ENCODE data around the gene RRP12.
"Not testable (repeated sequence)": the region's sequence is repeated elsewhere in the genome, so short reads cannot be mapped to it uniquely, and the experiment has no call there.

The RRP12 gene

GRCh38 chr10:97407211-97407951 is 6.2 kb upstream of the RRP12 start:
- H3K4me3 ChIP-seq (ENCODE audit: low read depth, low read length) = peak overlapping the region; percentile 56
- no peaks in the 10 kb centered on the region for H3K36me3 ChIP-seq (ENCODE audit: control insufficient read depth, insufficient read depth, low read length)
- H3K9ac ChIP-seq (ENCODE audit: low read depth, low read length) = no peak overlapping the region
- H3K9me3 ChIP-seq (ENCODE audit: control insufficient read depth, insufficient read depth, low read length) = no peaks in the 10 kb centered on the region
- H3K27me3 ChIP-seq (ENCODE audit: control insufficient read depth, insufficient read depth, low read length) = no peaks in the 10 kb centered on the region
- H3K27ac ChIP-seq (ENCODE audit: low read depth, low read length) = peak overlapping the region; percentile 26
- H3K4me1 ChIP-seq (ENCODE audit: control insufficient read depth, insufficient read depth, low read length) = no peaks in the 10 kb centered on the region

- H3K27me3 ChIP-seq (ENCODE audit: control insufficient read depth, insufficient read depth, low read length); H3K36me3 ChIP-seq (ENCODE audit: control insufficient read depth, insufficient read depth, low read length); H3K4me3 ChIP-seq (ENCODE audit: low read depth, low read length); H3K9me3 ChIP-seq (ENCODE audit: control insufficient read depth, insufficient read depth, low read length); H3K27ac ChIP-seq (ENCODE audit: low read depth, low read length); H3K9ac ChIP-seq (ENCODE audit: low read depth, low read length); H3K4me1 ChIP-seq (ENCODE audit: control insufficient read depth, insufficient read depth, low read length): not testable (repeated sequence)
Observed at GRCh38 chr10:97406483-97406882, 5.3 kb upstream of the RRP12 start.

- Histone ChIP-seq H3K4me3 (ENCODE audit: low read depth, low read length) (no peak overlapping the region), H3K36me3 (ENCODE audit: control insufficient read depth, insufficient read depth, low read length) (no peaks in the 10 kb centered on the region), H3K27ac (ENCODE audit: low read depth, low read length) (no peak overlapping the region), H3K4me1 (ENCODE audit: control insufficient read depth, insufficient read depth, low read length) (no peaks in the 10 kb centered on the region), H3K9me3 (ENCODE audit: control insufficient read depth, insufficient read depth, low read length) (no peaks in the 10 kb centered on the region), H3K9ac (ENCODE audit: low read depth, low read length) (no peak overlapping the region), H3K27me3 (ENCODE audit: control insufficient read depth, insufficient read depth, low read length) (no peaks in the 10 kb centered on the region)
Observed at GRCh38 chr10:97406064-97406463, 4.9 kb upstream of the RRP12 start.

- Histone ChIP-seq H3K4me1 (ENCODE audit: control insufficient read depth, insufficient read depth, low read length) (peaks cover 7% of the 10 kb centered on the region), H3K27ac (ENCODE audit: low read depth, low read length) (no peak overlapping the region), H3K4me3 (ENCODE audit: low read depth, low read length) (no peak overlapping the region), H3K27me3 (ENCODE audit: control insufficient read depth, insufficient read depth, low read length) (no peaks in the 10 kb centered on the region), H3K36me3 (ENCODE audit: control insufficient read depth, insufficient read depth, low read length) (peaks cover 10% of the 10 kb centered on the region; the same call in 1 of the 2 replicates), H3K9me3 (ENCODE audit: control insufficient read depth, insufficient read depth, low read length) (no peaks in the 10 kb centered on the region), H3K9ac (ENCODE audit: low read depth, low read length) (no peak overlapping the region)
Observed at GRCh38 chr10:97404044-97404443, 2.9 kb upstream of the RRP12 start.

GRCh38 chr10:97401455-97401919 is 347 bp upstream of the RRP12 start:
- Histone ChIP-seq H3K27ac (ENCODE audit: low read depth, low read length) (peak overlapping the region; percentile 79), H3K36me3 (ENCODE audit: control insufficient read depth, insufficient read depth, low read length) (peaks cover 29% of the 10 kb centered on the region), H3K9me3 (ENCODE audit: control insufficient read depth, insufficient read depth, low read length) (no peaks in the 10 kb centered on the region), H3K27me3 (ENCODE audit: control insufficient read depth, insufficient read depth, low read length) (no peaks in the 10 kb centered on the region), H3K4me1 (ENCODE audit: control insufficient read depth, insufficient read depth, low read length) (peaks cover 7% of the 10 kb centered on the region), H3K9ac (ENCODE audit: low read depth, low read length) (no peak overlapping the region), H3K4me3 (ENCODE audit: low read depth, low read length) (peak overlapping the region; percentile 90)

- Histone ChIP-seq H3K27me3 (ENCODE audit: control insufficient read depth, insufficient read depth, low read length) (no peaks in the 10 kb centered on the region), H3K9ac (ENCODE audit: low read depth, low read length) (0 out of 2 replicates have a peak overlapping the region, but pooled peaks have one; percentile 65), H3K36me3 (ENCODE audit: control insufficient read depth, insufficient read depth, low read length) (peaks cover 44% of the 10 kb centered on the region), H3K27ac (ENCODE audit: low read depth, low read length) (peak overlapping the region; percentile 79), H3K9me3 (ENCODE audit: control insufficient read depth, insufficient read depth, low read length) (no peaks in the 10 kb centered on the region), H3K4me1 (ENCODE audit: control insufficient read depth, insufficient read depth, low read length) (peaks cover 7% of the 10 kb centered on the region), H3K4me3 (ENCODE audit: low read depth, low read length) (peak overlapping the region; percentile 90)
Observed at GRCh38 chr10:97399843-97400545, 1.1 kb downstream of the RRP12 start.

- Histone ChIP-seq H3K4me1 (ENCODE audit: control insufficient read depth, insufficient read depth, low read length) (peaks cover 7% of the 10 kb centered on the region), H3K36me3 (ENCODE audit: control insufficient read depth, insufficient read depth, low read length) (peaks cover 76% of the 10 kb centered on the region), H3K27ac (ENCODE audit: low read depth, low read length) (no peak overlapping the region), H3K27me3 (ENCODE audit: control insufficient read depth, insufficient read depth, low read length) (no peaks in the 10 kb centered on the region), H3K4me3 (ENCODE audit: low read depth, low read length) (no peak overlapping the region), H3K9ac (ENCODE audit: low read depth, low read length) (no peak overlapping the region), H3K9me3 (ENCODE audit: control insufficient read depth, insufficient read depth, low read length) (no peaks in the 10 kb centered on the region)
Observed at GRCh38 chr10:97396056-97396455, 5.1 kb downstream of the RRP12 start.

- H3K4me1 ChIP-seq (ENCODE audit: control insufficient read depth, insufficient read depth, low read length) = no peaks in the 10 kb centered on the region
- H3K36me3 ChIP-seq (ENCODE audit: control insufficient read depth, insufficient read depth, low read length) = peaks cover 87% of the 10 kb centered on the region
- no peak overlapping the region for H3K9ac ChIP-seq (ENCODE audit: low read depth, low read length)
- no peak overlapping the region for H3K27ac ChIP-seq (ENCODE audit: low read depth, low read length)
- no peaks in the 10 kb centered on the region for H3K9me3 ChIP-seq (ENCODE audit: control insufficient read depth, insufficient read depth, low read length)
- no peaks in the 10 kb centered on the region for H3K27me3 ChIP-seq (ENCODE audit: control insufficient read depth, insufficient read depth, low read length)
- no peak overlapping the region for H3K4me3 ChIP-seq (ENCODE audit: low read depth, low read length)
Observed at GRCh38 chr10:97393034-97393573, 8.0 kb downstream of the RRP12 start.

- Histone ChIP-seq H3K9me3 (ENCODE audit: control insufficient read depth, insufficient read depth, low read length) (no peaks in the 10 kb centered on the region), H3K36me3 (ENCODE audit: control insufficient read depth, insufficient read depth, low read length) (peaks cover 88% of the 10 kb centered on the region), H3K4me3 (ENCODE audit: low read depth, low read length) (no peak overlapping the region), H3K27ac (ENCODE audit: low read depth, low read length) (no peak overlapping the region), H3K4me1 (ENCODE audit: control insufficient read depth, insufficient read depth, low read length) (no peaks in the 10 kb centered on the region), H3K9ac (ENCODE audit: low read depth, low read length) (no peak overlapping the region), H3K27me3 (ENCODE audit: control insufficient read depth, insufficient read depth, low read length) (no peaks in the 10 kb centered on the region)
Observed at GRCh38 chr10:97390091-97390490, 11.0 kb downstream of the RRP12 start.

- Histone ChIP-seq H3K4me3 (ENCODE audit: low read depth, low read length) (no peak overlapping the region), H3K27me3 (ENCODE audit: control insufficient read depth, insufficient read depth, low read length) (no peaks in the 10 kb centered on the region), H3K4me1 (ENCODE audit: control insufficient read depth, insufficient read depth, low read length) (no peaks in the 10 kb centered on the region), H3K36me3 (ENCODE audit: control insufficient read depth, insufficient read depth, low read length) (peaks cover 89% of the 10 kb centered on the region), H3K9me3 (ENCODE audit: control insufficient read depth, insufficient read depth, low read length) (no peaks in the 10 kb centered on the region), H3K27ac (ENCODE audit: low read depth, low read length) (no peak overlapping the region), H3K9ac (ENCODE audit: low read depth, low read length) (no peak overlapping the region)
Observed at GRCh38 chr10:97388152-97388551, 13.0 kb downstream of the RRP12 start.

GRCh38 chr10:97385565-97385964 is 15.6 kb downstream of the RRP12 start:
- Histone ChIP-seq H3K4me3 (ENCODE audit: low read depth, low read length) (no peak overlapping the region), H3K36me3 (ENCODE audit: control insufficient read depth, insufficient read depth, low read length) (peaks cover 93% of the 10 kb centered on the region)

More at GRCh38 chr10:97385565-97385964, 15.6 kb downstream of the RRP12 start:
- H3K27ac ChIP-seq (ENCODE audit: low read depth, low read length) = no peak overlapping the region
- no peaks in the 10 kb centered on the region for H3K9me3 ChIP-seq (ENCODE audit: control insufficient read depth, insufficient read depth, low read length)
- no peaks in the 10 kb centered on the region for H3K27me3 ChIP-seq (ENCODE audit: control insufficient read depth, insufficient read depth, low read length)
- H3K4me1 ChIP-seq (ENCODE audit: control insufficient read depth, insufficient read depth, low read length) = no peaks in the 10 kb centered on the region
- no peak overlapping the region for H3K9ac ChIP-seq (ENCODE audit: low read depth, low read length)
